NCI-H1105 (cell line): ENCODE measurements around the gene TBC1D4.
"Not testable (repeated sequence)": the region's sequence is repeated elsewhere in the genome, so short reads cannot be mapped to it uniquely, and the experiment has no call there.

Experiments
- DNase-seq: peaks from one replicate; lab custom pipeline; 2025; lab: John Stamatoyannopoulos, UW

Gene TBC1D4

GRCh38 chr13:75360170-75360569, 121.8 kb downstream of the TBC1D4 start:
- DNase-seq: no peak

GRCh38 chr13:75359266-75359665, 122.7 kb downstream of the TBC1D4 start:
- no peak for DNase-seq

- no peak for DNase-seq
Observed at GRCh38 chr13:75357576-75358289, 124.2 kb downstream of the TBC1D4 start.

- no peak for DNase-seq
Observed at GRCh38 chr13:75356421-75356820, 125.5 kb downstream of the TBC1D4 start.

GRCh38 chr13:75355609-75356008, 126.4 kb downstream of the TBC1D4 start:
- no peak for DNase-seq

GRCh38 chr13:75353781-75354193, 128.2 kb downstream of the TBC1D4 start:
- DNase-seq: no peak

GRCh38 chr13:75352641-75353327, 129.2 kb downstream of the TBC1D4 start:
- DNase-seq: no peak

GRCh38 chr13:75351538-75351937, 130.4 kb downstream of the TBC1D4 start:
- DNase-seq: not testable (repeated sequence)

- no peak for DNase-seq
Observed at GRCh38 chr13:75347925-75348324, 134.0 kb downstream of the TBC1D4 start.

GRCh38 chr13:75347457-75347856, 134.5 kb downstream of the TBC1D4 start:
- no peak for DNase-seq

- no peak for DNase-seq
Observed at GRCh38 chr13:75345193-75345592, 136.8 kb downstream of the TBC1D4 start.

- DNase-seq: no peak
Observed at GRCh38 chr13:75341028-75341427, 140.9 kb downstream of the TBC1D4 start.

- no peak for DNase-seq
Observed at GRCh38 chr13:75339635-75340374, 142.2 kb downstream of the TBC1D4 start.

- no peak for DNase-seq
Observed at GRCh38 chr13:75334634-75335447, 147.1 kb downstream of the TBC1D4 start.

- no peak for DNase-seq
Observed at GRCh38 chr13:75333103-75333502, 148.9 kb downstream of the TBC1D4 start.

- DNase-seq: no peak
Observed at GRCh38 chr13:75331792-75332349, 150.1 kb downstream of the TBC1D4 start.

GRCh38 chr13:75330770-75331169, 151.2 kb downstream of the TBC1D4 start:
- no peak for DNase-seq

GRCh38 chr13:75329723-75330122, 152.2 kb downstream of the TBC1D4 start:
- no peak for DNase-seq

GRCh38 chr13:75329097-75329496, 152.9 kb downstream of the TBC1D4 start:
- DNase-seq: no peak

GRCh38 chr13:75327135-75327510, 154.8 kb downstream of the TBC1D4 start:
- DNase-seq: no peak

GRCh38 chr13:75326173-75327134, 155.5 kb downstream of the TBC1D4 start:
- no peak for DNase-seq
